Epithelial cell of proximal tubule (primary cell): Measurements from ENCODE around the gene UXS1. TPM values are rescaled to one million over a fixed set of nuclear protein-coding genes. Genes with fewer than 3 reads are reported as not detected.
A peak's percentile ranks its signal among the peaks of the same experiment; 100 is the strongest.

Source experiments
- DNase-seq: peaks from one replicate; pipeline ENCODE4 v3.0.0-alpha.2; 2011; ENCODE audit warnings: low read depth
- H3K4me3 ChIP-seq: 2 replicates; pipeline ENCODE4 v1.5.1; 2011; ENCODE audit warnings: low read depth, mild to moderate bottlenecking, low read length
- total RNA-seq: library from RNA; depleted of rRNA; stranded (reverse); fragments of >200 nt; gene quantifications from 2 replicates; pipeline ENCODE4 v1.2.3, GENCODE V29; 2015
- TF ChIP-seq, protein P1 (sequence below): conservative IDR thresholded peaks from 2 replicates; pipeline ENCODE4 v1.5.1; 2012; ENCODE audit warnings: low read depth, mild to moderate bottlenecking, low read length

UXS1 gene
- total RNA-seq, 1 donor from 2014 or later, result 128 TPM

DNA sequence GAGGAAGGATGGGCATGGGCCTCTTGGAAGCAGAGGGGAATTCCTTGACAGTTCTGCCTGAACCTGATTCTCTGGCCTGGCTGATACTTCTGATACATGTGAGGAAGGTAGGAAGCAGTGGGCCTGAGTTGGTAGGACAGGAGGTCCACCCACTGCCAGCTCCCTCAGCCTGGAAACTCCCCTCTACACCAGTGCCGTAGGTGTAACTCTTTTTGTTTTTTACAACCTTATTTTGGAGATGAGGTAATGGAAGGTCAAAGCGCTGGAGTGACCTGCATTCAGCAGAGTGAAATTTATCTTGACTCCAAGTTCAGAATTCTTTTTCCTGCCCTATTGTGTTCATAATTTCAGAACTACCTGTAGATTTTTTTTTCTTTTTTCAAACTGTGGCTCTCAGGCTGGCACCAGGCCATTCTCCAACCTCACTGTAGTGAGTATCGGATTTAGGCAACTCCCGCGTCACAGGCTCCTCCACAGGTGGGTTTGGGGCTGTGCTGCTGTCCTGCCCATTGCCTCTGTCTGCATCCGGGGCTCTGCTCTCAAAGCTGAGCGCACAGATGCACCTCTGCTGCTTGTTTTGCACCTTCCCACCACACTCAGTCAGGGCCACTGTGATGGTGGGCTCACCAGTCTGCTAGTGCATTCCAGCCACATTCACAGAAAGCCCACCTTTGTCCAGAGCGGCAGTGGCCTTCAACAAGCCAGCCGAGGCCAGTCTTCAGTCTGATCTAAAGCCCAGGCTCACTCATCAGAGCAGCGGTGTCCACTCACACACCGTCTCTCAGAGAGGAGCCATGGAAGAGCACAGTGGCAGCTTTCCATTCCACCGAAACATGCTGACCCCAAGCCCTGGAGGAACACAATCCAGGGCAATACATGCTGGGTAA, 87.2 kb downstream of the UXS1 start:
- TF ChIP-seq, protein P1, sequence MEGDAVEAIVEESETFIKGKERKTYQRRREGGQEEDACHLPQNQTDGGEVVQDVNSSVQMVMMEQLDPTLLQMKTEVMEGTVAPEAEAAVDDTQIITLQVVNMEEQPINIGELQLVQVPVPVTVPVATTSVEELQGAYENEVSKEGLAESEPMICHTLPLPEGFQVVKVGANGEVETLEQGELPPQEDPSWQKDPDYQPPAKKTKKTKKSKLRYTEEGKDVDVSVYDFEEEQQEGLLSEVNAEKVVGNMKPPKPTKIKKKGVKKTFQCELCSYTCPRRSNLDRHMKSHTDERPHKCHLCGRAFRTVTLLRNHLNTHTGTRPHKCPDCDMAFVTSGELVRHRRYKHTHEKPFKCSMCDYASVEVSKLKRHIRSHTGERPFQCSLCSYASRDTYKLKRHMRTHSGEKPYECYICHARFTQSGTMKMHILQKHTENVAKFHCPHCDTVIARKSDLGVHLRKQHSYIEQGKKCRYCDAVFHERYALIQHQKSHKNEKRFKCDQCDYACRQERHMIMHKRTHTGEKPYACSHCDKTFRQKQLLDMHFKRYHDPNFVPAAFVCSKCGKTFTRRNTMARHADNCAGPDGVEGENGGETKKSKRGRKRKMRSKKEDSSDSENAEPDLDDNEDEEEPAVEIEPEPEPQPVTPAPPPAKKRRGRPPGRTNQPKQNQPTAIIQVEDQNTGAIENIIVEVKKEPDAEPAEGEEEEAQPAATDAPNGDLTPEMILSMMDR, result no peak
- DNase-seq, result no peak
- H3K4me3 ChIP-seq, result no peak overlapping the region

DNA sequence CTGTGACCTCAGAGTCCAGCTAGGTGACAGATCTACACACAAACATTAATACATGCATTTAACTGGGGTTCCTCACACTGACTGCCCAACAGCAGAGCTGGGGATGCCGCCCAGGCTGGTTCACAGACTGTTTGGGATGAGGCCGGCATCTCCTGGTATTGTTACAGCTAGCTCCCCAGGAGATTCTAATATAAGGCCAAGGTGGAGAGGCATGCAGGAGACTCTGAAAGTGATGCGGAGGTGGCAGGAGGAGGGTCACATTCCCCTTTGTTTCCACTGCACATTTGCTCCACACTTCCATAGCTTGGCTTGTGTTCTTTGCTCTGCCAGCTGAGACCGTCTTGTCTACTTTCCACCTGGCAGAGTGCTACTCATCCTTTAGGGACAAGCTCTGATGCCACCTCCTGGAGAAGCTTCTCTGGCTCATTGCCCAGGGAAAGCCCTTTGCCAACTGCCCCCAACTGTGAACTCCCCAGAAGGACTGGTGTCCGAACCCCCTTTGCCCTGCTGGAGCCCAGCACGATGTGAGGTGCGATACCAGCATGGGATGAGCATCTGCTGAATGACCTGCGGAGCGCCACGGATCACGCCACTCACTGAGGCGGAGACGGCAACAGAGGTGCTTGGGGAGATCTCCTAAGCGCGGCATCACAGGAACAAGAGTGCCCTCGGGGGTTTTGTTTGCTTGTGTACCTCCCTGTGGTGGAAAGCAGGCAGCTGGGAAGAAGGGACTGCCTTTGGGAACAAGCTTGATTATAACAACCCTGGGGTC, 88.8 kb downstream of the UXS1 start:
- DNase-seq, result no peak
- H3K4me3 ChIP-seq, result no peak overlapping the region
- TF ChIP-seq, protein P1, result no peak

DNA sequence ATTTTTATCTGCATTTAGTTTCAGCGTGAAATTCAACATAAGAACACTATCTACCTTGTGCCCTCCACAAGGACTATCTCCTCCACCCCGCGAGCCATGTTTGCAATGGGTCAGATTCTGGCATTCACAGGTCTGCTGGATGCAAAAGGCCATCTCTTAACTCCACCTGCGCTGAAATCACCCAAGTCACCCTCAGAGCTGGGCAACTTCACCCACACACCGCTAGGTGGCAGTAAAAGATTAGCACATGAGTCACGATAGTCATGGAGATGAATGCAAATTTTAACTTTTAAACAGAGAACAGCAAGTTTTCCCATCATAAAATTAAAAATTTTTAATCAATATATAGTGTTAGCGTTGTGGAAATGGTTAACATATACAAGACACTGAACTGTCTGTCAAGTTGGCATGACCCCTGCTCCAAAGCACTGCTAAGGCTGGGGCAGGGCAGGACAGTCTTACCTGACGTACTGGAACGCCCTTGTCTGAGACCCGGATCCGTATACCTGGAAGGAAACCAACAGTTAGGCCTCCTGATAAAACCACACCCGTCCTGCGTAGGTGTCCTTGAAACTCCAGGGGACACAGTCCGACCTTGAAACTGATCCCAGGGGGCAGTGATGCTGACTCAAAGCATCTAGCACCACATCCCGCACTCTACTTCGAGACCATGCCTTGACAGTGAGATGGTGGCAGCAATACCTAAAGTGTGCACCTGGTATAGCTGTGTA, 89.6 kb downstream of the UXS1 start:
- DNase-seq, result no peak
- TF ChIP-seq, protein P1, result peak; percentile 96
- no peak overlapping the region for H3K4me3 ChIP-seq

DNA sequence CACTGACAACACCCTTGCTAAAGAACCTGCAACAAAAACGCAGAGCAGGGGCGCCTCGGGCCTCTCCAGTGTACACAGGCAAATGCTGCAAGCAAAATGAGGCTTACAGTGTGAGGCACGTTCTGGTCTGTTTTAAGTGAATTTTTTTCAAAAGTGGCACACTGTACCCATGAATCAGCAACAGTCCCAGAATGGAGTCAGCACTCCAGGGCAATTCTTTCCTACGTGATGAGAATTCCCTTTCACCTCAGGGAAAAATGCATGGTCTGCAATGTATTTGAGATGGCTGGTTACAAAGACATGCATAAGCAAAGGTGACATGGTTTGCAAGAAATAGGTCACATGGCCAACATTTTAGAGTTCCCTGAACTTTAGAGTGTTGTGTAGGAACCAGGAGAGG, 94.4 kb downstream of the UXS1 start:
- no peak for DNase-seq
- TF ChIP-seq, protein P1, result no peak
- no peak overlapping the region for H3K4me3 ChIP-seq

DNA sequence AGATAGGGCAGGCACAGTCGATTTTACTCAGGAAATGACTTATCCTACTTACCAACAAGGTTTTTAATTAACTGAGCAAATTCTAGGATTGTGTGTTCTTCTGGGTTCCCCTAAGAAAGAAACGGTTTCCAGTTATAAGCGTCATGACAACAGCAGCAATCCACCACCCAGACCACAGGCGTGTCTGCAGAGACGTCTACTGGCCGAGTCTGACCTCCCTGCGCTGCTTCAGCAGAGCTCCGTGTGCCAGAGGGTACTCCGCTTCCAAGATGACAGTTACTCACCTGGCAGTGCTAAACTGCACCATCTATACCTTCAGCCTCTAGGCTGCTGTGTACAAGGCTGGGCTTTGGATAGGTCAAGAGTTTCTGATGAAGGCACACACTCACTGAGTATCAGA, 95.4 kb downstream of the UXS1 start:
- TF ChIP-seq, protein P1, result no peak
- DNase-seq, result no peak
- H3K4me3 ChIP-seq, result no peak overlapping the region

DNA sequence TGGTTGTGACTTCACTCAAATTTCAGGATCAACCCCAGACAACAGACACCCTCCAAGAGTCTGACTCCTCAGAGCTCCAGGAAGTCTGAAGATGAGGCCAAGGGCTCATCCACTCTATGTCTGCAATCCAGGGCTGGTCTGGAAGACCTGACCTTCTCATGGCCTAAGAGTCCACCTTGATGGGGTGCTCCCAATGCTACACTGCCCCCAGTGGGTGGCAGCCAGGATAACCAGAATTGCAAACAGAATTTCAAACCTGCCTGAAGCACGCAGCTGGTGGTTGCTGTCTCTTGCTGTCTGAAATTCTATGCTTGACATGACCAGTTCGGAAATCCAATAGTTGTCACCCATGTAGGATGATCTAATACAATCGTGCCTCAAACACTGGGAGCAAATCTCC, 96.0 kb downstream of the UXS1 start:
- DNase-seq, result no peak
- TF ChIP-seq, protein P1, result peak; percentile 47

More for the DNA sequence above, 96.0 kb downstream of the UXS1 start:
- no peak overlapping the region for H3K4me3 ChIP-seq
